Tibial nerve (tissue), 4 donors: ENCODE results near the gene CARD10. TPM values are rescaled to one million over a fixed set of nuclear protein-coding genes. Genes with fewer than 3 reads are reported as not detected.

Experiments
- DNase-seq, 2 donors: peaks; one replicate each; pipeline ENCODE4 v3.0.0-alpha.2; 2019; ENCODE audit warnings: low spot score in 2 of 2
- H3K27ac ChIP-seq, 4 donors: fragments of 200-600 bp; sonication (generic) in 3 of 4; one replicate each; pipeline ENCODE4 v1.5.1; 2017 to 2019; ENCODE audit warnings: mild to moderate bottlenecking in 1 of 4
- H3K27me3 ChIP-seq, 2 donors: fragments of 200-600 bp; sonication (generic) in 1 of 2; one replicate each; pipeline versions ENCODE4 v1.5.1 to v1.6.0; 2017 to 2019
- H3K36me3 ChIP-seq, 3 donors: fragments of 200-600 bp; sonication (generic); one replicate each; pipeline ENCODE4 v1.5.1; 2018 to 2019
- H3K4me1 ChIP-seq, 4 donors: fragments of 200-600 bp; sonication (generic) in 3 of 4; one replicate each; pipeline ENCODE4 v1.5.1; 2017 to 2019
- H3K4me3 ChIP-seq, 4 donors: fragments of 200-600 bp; sonication (generic) in 3 of 4; one replicate each; pipeline ENCODE4 v1.5.1; 2017 to 2019; ENCODE audit warnings: mild to moderate bottlenecking in 1 of 4, moderate library complexity in 1 of 4
- H3K9me3 ChIP-seq, 4 donors: fragments of 200-600 bp; sonication (generic) in 3 of 4; one replicate each; pipeline ENCODE4 v1.5.1; 2017 to 2019
- CTCF ChIP-seq, 5 experiments: fragments of 200-600 bp in 3 of 5; fragments of 450-650 bp in 2 of 5; sonication (generic) in 3 of 5; IDR thresholded peaks; one replicate each; pipeline ENCODE4 v1.5.1; 2016 to 2019; ENCODE audit warnings: antibody characterized with exemption in 5 of 5, mild to moderate bottlenecking in 3 of 5, moderate library complexity in 2 of 5
- EP300 ChIP-seq, 2 donors: sonication (generic); formaldehyde crosslinking; IDR thresholded peaks; one replicate each; pipeline ENCODE4 v1.6.1; 2017; ENCODE audit warnings: antibody characterized with exemption in 2 of 2, mild to moderate bottlenecking in 1 of 2
- POLR2A ChIP-seq, 2 donors: fragments of 450-650 bp; IDR thresholded peaks; one replicate each; pipeline ENCODE4 v1.6.1; 2017; ENCODE audit warnings: antibody characterized with exemption in 2 of 2, mild to moderate bottlenecking in 2 of 2, moderate library complexity in 2 of 2
- WGBS, 2 donors: methylation state at CpG; one replicate each; pipeline ENCODE4 v1.1.5; 2018; 5-methylcytosine and 5-hydroxymethylcytosine counted together
- total RNA-seq, 4 donors: library from RNA; depleted of rRNA; stranded (reverse); fragments of >200 nt; gene quantifications; one replicate each; pipeline ENCODE4 v1.1.0, GENCODE V29; 2016

Gene CARD10
- total RNA-seq, 4 donors from 2014 or later: 12.5 to 21.6 (median 17.0) TPM

DNA sequence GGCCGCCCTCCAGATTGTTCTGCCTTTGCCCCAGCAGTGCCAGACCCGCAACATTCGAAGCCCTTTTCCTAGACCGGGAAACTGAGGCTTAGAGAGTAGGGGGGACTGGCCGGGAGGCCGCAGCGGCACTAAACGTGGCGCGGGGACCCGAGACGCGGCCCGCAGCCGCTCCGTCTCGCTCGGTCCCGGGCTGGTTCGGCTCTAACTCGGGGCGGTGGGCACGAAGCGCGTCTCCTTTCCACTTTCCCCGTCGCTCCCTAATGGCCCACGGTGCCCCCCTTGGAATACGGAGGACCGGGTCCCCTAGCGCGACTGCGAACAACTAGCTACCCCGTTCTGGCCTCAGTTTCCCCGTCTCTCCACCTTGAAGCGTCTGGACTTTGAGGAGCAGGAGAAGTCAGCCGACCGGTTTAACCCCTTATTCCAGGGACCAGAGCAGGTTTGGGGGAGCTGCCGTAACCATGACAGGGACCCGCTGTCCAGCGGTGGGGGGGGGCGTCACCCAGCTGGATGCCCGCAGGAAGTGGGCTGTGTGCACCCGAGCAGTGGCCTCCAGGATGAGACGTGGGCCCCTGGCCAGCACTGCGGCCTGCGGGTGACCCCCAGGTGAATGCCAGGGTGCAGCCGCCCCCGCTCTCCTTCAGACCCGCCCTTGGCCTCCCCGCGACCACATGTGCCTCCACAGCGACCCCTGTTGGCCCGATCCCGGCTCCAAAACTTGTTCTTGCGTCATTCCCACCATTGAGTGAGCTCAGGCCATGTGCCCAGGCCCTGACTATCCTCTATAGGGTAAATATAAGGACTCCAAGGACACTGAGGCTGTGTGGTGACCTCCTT, 42.2 kb upstream of the CARD10 start:
- TF ChIP-seq CTCF (IDR thresholded peaks at IDR 0.05) (peak; percentile 79 to 94 (median 92)), EP300 (IDR thresholded peaks at IDR 0.05) (peak; percentile 78 to 91), POLR2A (IDR thresholded peaks at IDR 0.05) (peak; percentile 42 to 67)
- 0 to 1% methylated on average over 47 to 56 of the region's 56 CpGs for WGBS, 2 donors
- H3K4me3 ChIP-seq: peak overlapping the region; percentile 65 to 100 (median 95)
- H3K27ac ChIP-seq: peak overlapping the region; percentile 97 to 100 (median 100)
- H3K36me3 ChIP-seq: peaks cover 0 to 8% (median 0%) of the 10 kb centered on the region in 3 donors
- DNase-seq: peak; percentile 96 to 99
- no peaks in the 10 kb centered on the region for H3K27me3 ChIP-seq
- H3K9me3 ChIP-seq: no peaks in the 10 kb centered on the region
- H3K4me1 ChIP-seq: peaks cover 0 to 72% (median 48%) of the 10 kb centered on the region in 4 donors

DNA sequence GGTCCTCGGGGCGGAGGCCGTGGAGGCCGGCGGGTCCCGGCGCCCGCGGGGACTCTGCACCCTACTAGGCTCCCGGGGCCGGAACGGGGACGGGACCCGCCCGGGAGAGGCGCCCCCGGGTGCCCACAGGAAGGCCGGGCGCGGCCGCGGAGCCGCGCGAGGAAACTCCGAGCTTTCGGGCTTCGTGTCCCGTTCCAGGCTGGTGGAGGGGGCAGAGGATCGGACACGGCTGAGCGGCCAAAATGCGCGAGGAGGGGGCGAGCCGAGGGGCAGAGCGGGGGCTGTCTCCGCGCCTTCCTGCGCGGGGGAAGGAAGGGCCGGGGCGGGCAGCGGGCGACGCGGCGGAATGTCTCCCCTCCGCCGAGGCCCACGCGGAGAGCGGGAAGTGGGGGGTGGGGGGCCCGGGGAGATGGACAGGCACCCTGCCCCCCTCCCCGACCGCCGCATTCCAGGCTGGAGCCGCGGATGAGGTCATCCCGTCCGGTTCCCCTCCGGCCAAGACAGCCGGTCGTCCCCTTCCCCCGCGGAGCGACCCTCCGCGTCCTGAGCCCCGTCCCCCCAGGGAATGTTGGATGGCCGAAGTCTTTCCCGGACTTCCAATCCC, 41.5 kb upstream of the CARD10 start:
- Histone ChIP-seq H3K27me3 (no peaks in the 10 kb centered on the region), H3K9me3 (no peaks in the 10 kb centered on the region), H3K27ac (peak overlapping the region; percentile 97 to 100 (median 100)), H3K36me3 (peaks cover 0 to 1% (median 0%) of the 10 kb centered on the region in 3 donors), H3K4me1 (peaks cover 0 to 68% (median 42%) of the 10 kb centered on the region in 4 donors), H3K4me3 (peak overlapping the region; percentile 65 to 100 (median 95))
- TF ChIP-seq POLR2A (IDR thresholded peaks at IDR 0.05) (no peak), EP300 (IDR thresholded peaks at IDR 0.05) (peak in 1 of 2 donors; percentile 11)
- 0 to 2% methylated on average over 12 to 21 of the region's 72 CpGs for WGBS, 2 donors
- no peak for DNase-seq

GRCh38 chr22:37559901-37560607, 40.8 kb upstream of the CARD10 start, which contains the start of gene CDC42EP1:
TSS of gene CDC42EP1 (plus strand) at chr22:37560480. CDS start at chr22:37566350, 5,870 bp downstream.
- no peak for DNase-seq
- TF ChIP-seq POLR2A (IDR thresholded peaks at IDR 0.05) (peak; percentile 72 to 92), EP300 (IDR thresholded peaks at IDR 0.05) (no peak), CTCF (IDR thresholded peaks at IDR 0.05) (peak in 2 of 5 experiments; percentile 15 to 16)
- WGBS, 2 donors: 9 to 23% methylated on average over 11 to 19 of the region's 76 CpGs
- Histone ChIP-seq H3K36me3 (no peaks in the 10 kb centered on the region), H3K4me1 (peaks cover 0 to 61% (median 36%) of the 10 kb centered on the region in 4 donors), H3K9me3 (no peaks in the 10 kb centered on the region), H3K27me3 (no peaks in the 10 kb centered on the region), H3K27ac (peak within 1 kb of the TSS; percentile 97 to 100 (median 100)), H3K4me3 (peak within 1 kb of the TSS; percentile 65 to 100 (median 95))

DNA sequence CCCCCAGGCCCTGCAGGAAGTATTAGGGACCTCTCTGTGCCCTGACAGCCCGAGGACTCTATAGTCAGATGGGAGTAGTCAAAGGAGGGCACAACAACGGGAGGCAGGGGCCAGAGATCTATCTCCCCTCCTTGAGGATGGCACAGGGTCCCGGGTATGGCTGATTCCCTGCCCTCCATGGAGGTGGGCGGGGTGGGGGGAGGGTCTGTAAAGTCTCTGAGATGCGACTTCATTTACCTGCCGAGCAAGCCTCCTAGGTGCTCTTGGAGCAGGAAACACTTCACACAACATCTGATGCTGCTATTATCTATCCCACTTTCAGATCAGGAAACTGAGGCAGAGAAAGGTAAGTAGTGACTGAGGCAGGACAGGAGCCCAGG, 40.3 kb upstream of the CARD10 start:
- DNase-seq: no peak
- Histone ChIP-seq H3K4me3 (peak overlapping the region in 2 of 4 donors; percentile 44 to 97), H3K9me3 (no peaks in the 10 kb centered on the region), H3K4me1 (peaks cover 0 to 56% (median 31%) of the 10 kb centered on the region in 4 donors), H3K36me3 (no peaks in the 10 kb centered on the region), H3K27ac (peak overlapping the region; percentile 97 to 100 (median 100)), H3K27me3 (no peaks in the 10 kb centered on the region)
- no peak for TF ChIP-seq CTCF (IDR thresholded peaks at IDR 0.05)
- no peak for TF ChIP-seq EP300 (IDR thresholded peaks at IDR 0.05)
- no peak for TF ChIP-seq POLR2A (IDR thresholded peaks at IDR 0.05)
- WGBS, 2 donors: 48 to 67% methylated on average over 6 of the region's 6 CpGs

- Histone ChIP-seq H3K27ac (peak overlapping the region in 3 of 4 donors; percentile 38 to 100 (median 100)), H3K9me3 (no peaks in the 10 kb centered on the region), H3K4me1 (peaks cover 0 to 49% (median 24%) of the 10 kb centered on the region in 4 donors), H3K36me3 (no peaks in the 10 kb centered on the region), H3K27me3 (no peaks in the 10 kb centered on the region), H3K4me3 (no peak overlapping the region)
- no peak for DNase-seq
- TF ChIP-seq CTCF (IDR thresholded peaks at IDR 0.05) (no peak), POLR2A (IDR thresholded peaks at IDR 0.05) (no peak), EP300 (IDR thresholded peaks at IDR 0.05) (no peak)
- 63 to 64% methylated on average over 7 of the region's 7 CpGs for WGBS, 2 donors
Observed at GRCh38 chr22:37558815-37559214, 39.6 kb upstream of the CARD10 start.
